Prostate gland (tissue), 2 donors: ENCODE measurements around the gene SDC3. TPM values are rescaled to one million over a fixed set of nuclear protein-coding genes. Genes with fewer than 3 reads are reported as not detected.

Source experiments
- DNase-seq: peaks from one replicate; pipeline ENCODE4 v3.0.0-alpha.2; 2019; ENCODE audit warnings: low spot score
- H3K27ac ChIP-seq, 2 donors: fragments of 200-600 bp; sonication (generic); 2 replicates each; pipeline ENCODE4 v1.5.1; 2017 to 2019
- H3K27me3 ChIP-seq: fragments of 200-600 bp; sonication (generic); replicated peaks from 2 replicates; pipeline ENCODE4 v1.5.1; 2019; ENCODE audit not compliant: insufficient read depth
- H3K36me3 ChIP-seq, 2 donors: fragments of 200-600 bp; sonication (generic); 1 replicate in 1 of 2; 2 replicates in 1 of 2; pipeline versions ENCODE4 v1.5.1 to v1.8.1; 2017 to 2019
- H3K4me1 ChIP-seq: fragments of 200-600 bp; sonication (generic); replicated peaks from 2 replicates; pipeline ENCODE4 v1.5.1; 2019
- H3K4me3 ChIP-seq, 2 donors: fragments of 200-600 bp; sonication (generic); 2 replicates each; pipeline ENCODE4 v1.5.1; 2017 to 2019
- H3K9me3 ChIP-seq: fragments of 200-600 bp; sonication (generic); 2 replicates; pipeline ENCODE4 v1.5.1; 2017
- POLR2A ChIP-seq: fragments of 450-650 bp; IDR thresholded peaks from one replicate; pipeline ENCODE4 v1.6.1; 2016; ENCODE audit warnings: antibody characterized with exemption, mild to moderate bottlenecking
- POLR2AphosphoS5 ChIP-seq: sonication (generic); formaldehyde crosslinking; IDR thresholded peaks from one replicate; pipeline ENCODE4 v1.6.1; 2017; ENCODE audit warnings: antibody characterized with exemption
- WGBS: methylation state at CpG from one replicate; pipeline ENCODE4 v1.1.5; 2018; 5-methylcytosine and 5-hydroxymethylcytosine counted together
- intact Hi-C: fragments of 100-400 bp; cut with DNase I; formaldehyde crosslinking; loops from one replicate; pipeline ENCODE4 v1.14.2; 2022
- total RNA-seq, 2 donors: library from RNA; depleted of rRNA; stranded (reverse); fragments of >200 nt; gene quantifications; one replicate each; pipeline ENCODE4 v1.1.0, GENCODE V29; 2016
- TF ChIP-seq, protein P1 (sequence below), 4 experiments: fragments of 200-600 bp in 2 of 4; fragments of 450-650 bp in 2 of 4; sonication (generic) in 2 of 4; IDR thresholded peaks; 1 replicate in 3 of 4; 2 replicates in 1 of 4; pipeline ENCODE4 v1.5.1; 2016 to 2019; ENCODE audit warnings: antibody characterized with exemption in 4 of 4, mild to moderate bottlenecking in 2 of 4, moderate library complexity in 2 of 4

SDC3 gene
- total RNA-seq, 2 donors from 2014 or later: 25.5 to 39.6 TPM

DNA sequence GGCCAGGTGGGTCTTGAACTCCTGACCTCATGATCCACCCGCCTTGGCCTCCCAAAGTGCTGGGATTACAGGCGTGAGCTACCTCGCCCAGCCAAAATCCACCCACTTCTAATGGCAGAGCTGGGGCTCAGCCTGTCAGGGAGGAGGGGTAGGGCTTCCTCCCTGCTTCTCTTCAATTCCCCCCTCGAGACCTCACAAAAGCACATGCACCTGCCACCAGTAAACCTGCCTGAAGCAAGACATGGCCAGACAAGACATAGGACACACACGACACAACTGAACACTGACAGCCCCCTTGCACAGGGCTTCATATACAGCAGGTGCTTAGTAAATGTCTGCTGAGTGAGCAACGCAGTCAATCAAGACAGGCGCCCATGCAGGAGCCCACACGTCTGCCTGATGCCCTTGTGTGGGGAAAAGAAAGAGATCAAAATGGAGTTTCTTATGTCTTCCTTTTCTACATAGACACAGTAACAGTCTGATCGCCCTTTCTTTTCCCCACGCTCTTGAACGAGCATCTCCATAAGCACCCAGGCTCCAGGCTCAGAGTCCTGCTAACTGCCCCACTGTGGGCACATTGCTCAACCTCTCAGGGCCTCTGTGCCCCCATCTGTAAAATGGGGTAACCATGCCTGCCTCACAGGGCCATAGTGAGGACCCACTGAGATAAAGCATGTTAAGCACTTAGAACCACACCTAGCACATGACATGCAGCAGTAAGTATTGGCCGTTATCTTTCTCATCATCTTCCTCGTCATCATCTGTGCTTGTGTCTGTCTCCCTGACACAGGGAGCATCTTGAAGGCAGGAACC lies 8.8 kb downstream of the SDC3 start:
- no peak for TF ChIP-seq POLR2A
- TF ChIP-seq, protein P1, sequence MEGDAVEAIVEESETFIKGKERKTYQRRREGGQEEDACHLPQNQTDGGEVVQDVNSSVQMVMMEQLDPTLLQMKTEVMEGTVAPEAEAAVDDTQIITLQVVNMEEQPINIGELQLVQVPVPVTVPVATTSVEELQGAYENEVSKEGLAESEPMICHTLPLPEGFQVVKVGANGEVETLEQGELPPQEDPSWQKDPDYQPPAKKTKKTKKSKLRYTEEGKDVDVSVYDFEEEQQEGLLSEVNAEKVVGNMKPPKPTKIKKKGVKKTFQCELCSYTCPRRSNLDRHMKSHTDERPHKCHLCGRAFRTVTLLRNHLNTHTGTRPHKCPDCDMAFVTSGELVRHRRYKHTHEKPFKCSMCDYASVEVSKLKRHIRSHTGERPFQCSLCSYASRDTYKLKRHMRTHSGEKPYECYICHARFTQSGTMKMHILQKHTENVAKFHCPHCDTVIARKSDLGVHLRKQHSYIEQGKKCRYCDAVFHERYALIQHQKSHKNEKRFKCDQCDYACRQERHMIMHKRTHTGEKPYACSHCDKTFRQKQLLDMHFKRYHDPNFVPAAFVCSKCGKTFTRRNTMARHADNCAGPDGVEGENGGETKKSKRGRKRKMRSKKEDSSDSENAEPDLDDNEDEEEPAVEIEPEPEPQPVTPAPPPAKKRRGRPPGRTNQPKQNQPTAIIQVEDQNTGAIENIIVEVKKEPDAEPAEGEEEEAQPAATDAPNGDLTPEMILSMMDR (IDR thresholded peaks at IDR 0.05): no peak
- TF ChIP-seq POLR2AphosphoS5: no peak
- no peak overlapping the region for H3K4me3 ChIP-seq
- no peaks in the 10 kb centered on the region for H3K27me3 ChIP-seq
- intact Hi-C loops: no loop called here
- H3K27ac ChIP-seq: no peak overlapping the region
- 74% methylated on average over 13 of the region's 13 CpGs for WGBS
- no peaks in the 10 kb centered on the region for H3K36me3 ChIP-seq
- peaks cover 12% of the 10 kb centered on the region for H3K4me1 ChIP-seq
- no peaks in the 10 kb centered on the region for H3K9me3 ChIP-seq
- DNase-seq: no peak

DNA sequence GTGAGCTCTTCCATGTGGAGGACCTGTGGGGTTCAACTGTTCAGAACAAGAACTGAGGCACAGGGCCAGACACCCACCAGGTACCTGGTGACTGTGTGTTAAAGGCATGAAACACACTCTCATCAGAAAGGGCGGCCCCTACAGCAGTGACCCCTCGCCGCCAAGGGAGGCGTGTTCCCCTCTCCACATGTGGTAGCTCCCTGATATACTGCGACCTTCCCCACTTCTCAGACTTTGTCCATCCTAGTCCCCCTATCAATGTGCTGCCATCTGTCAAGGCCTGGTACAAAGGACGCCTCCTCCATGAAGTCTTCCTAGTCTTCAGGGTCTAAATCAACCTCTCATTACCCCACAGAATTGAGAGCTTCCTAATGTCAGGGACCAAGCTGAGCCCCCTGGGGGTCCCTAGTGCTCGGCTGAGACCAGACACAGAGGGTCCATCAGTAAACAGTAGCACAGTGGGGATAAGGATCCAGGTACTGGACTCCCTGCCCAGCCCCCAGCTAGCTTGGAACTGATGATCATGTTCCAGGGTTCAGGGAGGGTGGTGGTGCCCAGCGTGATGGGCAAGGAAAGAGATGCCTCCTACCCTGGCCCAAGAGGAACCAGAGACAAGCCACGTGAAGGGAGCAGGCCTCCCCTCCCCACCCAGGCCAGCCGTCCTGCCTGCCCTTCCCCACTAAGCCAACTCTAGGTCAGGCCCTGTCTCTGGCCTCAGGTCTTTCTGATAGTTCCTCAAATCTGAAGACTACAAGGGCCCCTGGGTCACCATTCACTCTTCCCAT lies 10.3 kb downstream of the SDC3 start:
- H3K4me1 ChIP-seq: peaks cover 12% of the 10 kb centered on the region
- H3K27me3 ChIP-seq: no peaks in the 10 kb centered on the region
- no peak for DNase-seq
- WGBS: 86% methylated on average over 10 of the region's 10 CpGs
- H3K4me3 ChIP-seq: no peak overlapping the region
- intact Hi-C loops: no loop called here
- TF ChIP-seq POLR2AphosphoS5 (no peak), POLR2A (no peak)
- TF ChIP-seq, protein P1 (IDR thresholded peaks at IDR 0.05): no peak
- no peak overlapping the region for H3K27ac ChIP-seq
- no peaks in the 10 kb centered on the region for H3K9me3 ChIP-seq
- no peaks in the 10 kb centered on the region for H3K36me3 ChIP-seq

DNA sequence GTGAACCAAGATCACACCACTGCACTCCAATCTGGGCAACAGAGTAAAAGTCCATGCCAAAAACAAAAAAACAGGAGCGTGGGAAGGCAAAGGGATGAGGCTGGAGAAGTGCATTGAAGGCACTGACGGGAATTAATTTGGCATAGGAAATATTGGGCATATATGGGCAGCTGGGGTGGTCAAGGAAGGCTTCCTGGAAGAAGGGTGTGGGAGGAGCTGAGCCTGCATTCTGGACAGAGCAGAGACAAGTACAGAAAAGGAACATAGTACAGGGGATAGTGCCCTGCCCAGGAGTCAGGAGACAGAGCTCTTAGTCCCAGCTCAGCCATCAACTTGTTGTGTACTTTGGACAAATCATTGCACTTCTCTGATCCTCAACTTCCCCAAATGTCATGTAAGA lies 11.7 kb downstream of the SDC3 start:
- TF ChIP-seq POLR2A (no peak), POLR2AphosphoS5 (no peak)
- TF ChIP-seq, protein P1 (IDR thresholded peaks at IDR 0.05): no peak
- peaks cover 2% of the 10 kb centered on the region for H3K4me1 ChIP-seq
- intact Hi-C loops: no loop called here

DNA sequence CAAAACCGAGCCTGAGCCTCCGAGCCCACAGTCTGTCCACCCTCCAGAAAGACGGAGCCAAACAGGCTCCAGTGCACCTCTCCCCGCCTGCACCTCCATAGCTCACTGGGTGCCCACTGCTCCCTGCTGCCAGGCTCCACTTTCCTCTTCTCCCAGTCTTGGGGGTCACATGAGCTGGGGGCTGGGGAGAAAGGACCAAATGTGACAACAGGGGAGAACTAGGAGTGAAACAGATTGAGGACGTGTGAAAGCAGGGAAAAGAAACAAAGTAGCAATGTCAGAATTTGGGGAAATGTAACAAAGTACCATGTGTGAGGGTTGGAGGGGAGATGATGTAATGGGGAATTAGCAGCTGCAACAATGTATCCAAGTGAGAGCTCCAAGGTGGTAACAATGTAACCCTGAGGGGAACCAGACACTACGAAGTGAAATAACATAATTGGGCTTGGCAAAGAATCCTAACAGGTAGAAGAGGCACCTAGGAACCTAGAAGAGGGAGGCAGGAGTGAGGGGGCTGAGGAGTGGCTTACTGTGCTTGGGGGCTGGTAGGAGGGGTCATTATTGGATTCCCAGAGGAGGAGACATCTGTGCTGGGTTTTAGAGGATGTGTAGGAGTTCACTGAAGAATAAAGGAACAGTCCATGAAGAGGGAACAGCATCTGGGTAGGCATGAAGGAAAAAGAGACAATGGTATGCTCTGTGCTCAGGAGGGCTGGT lies 12.5 kb downstream of the SDC3 start:
- no peak overlapping the region for H3K4me3 ChIP-seq
- DNase-seq: no peak
- peak overlapping the region; percentile 26 to 41 for H3K27ac ChIP-seq
- 54% methylated on average over 6 of the region's 6 CpGs for WGBS
- H3K4me1 ChIP-seq: no peaks in the 10 kb centered on the region
- H3K36me3 ChIP-seq: no peaks in the 10 kb centered on the region
- intact Hi-C loops: no loop called here
- no peaks in the 10 kb centered on the region for H3K27me3 ChIP-seq
- H3K9me3 ChIP-seq: no peaks in the 10 kb centered on the region
- TF ChIP-seq POLR2A (no peak), POLR2AphosphoS5 (no peak)
- TF ChIP-seq, protein P1 (IDR thresholded peaks at IDR 0.05): no peak

More for the DNA sequence above, 11.7 kb downstream of the SDC3 start:
- Histone ChIP-seq H3K36me3 (no peaks in the 10 kb centered on the region), H3K4me3 (no peak overlapping the region), H3K27ac (no peak overlapping the region), H3K9me3 (no peaks in the 10 kb centered on the region), H3K27me3 (no peaks in the 10 kb centered on the region)
- WGBS: 75% methylated on average over 2 of the region's 2 CpGs
- no peak for DNase-seq
